ENCODE results near the gene B4GALNT4.

- peak; percentile 62 to 73 (median 69) for TF ChIP-seq POLR2A (IDR thresholded peaks at IDR 0.05)
- TF ChIP-seq, protein P1, sequence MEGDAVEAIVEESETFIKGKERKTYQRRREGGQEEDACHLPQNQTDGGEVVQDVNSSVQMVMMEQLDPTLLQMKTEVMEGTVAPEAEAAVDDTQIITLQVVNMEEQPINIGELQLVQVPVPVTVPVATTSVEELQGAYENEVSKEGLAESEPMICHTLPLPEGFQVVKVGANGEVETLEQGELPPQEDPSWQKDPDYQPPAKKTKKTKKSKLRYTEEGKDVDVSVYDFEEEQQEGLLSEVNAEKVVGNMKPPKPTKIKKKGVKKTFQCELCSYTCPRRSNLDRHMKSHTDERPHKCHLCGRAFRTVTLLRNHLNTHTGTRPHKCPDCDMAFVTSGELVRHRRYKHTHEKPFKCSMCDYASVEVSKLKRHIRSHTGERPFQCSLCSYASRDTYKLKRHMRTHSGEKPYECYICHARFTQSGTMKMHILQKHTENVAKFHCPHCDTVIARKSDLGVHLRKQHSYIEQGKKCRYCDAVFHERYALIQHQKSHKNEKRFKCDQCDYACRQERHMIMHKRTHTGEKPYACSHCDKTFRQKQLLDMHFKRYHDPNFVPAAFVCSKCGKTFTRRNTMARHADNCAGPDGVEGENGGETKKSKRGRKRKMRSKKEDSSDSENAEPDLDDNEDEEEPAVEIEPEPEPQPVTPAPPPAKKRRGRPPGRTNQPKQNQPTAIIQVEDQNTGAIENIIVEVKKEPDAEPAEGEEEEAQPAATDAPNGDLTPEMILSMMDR (IDR thresholded peaks at IDR 0.05): no peak
Measured at GRCh38 chr11:394034-394857, 24.9 kb downstream of the B4GALNT4 start, which contains the start of gene PKP3.
